ENCODE results near the gene ZCCHC24. TPM values are rescaled to one million over a fixed set of nuclear protein-coding genes. Genes with fewer than 3 reads are reported as not detected.
A peak's percentile ranks its signal among the peaks of the same experiment; 100 is the strongest.

The ZCCHC24 gene
- 10 to 100 TPM; 33.2 to 40.3 (median 37.5) TPM for total RNA-seq (2021; fragmentation: NEBNext Ultra II Directional; extraction: Animal tissue kit (Norgen Biotek cat#: 25700))
- long read RNA-seq, partial matches to known transcripts: 1 of 16 reads
- long read RNA-seq, other reads (novel, unspliced or antisense): 15 of 16 reads

- H3K4me1 Mint-ChIP-seq (ENCODE audit: low read depth): peaks cover 57% of the 10 kb centered on the region
- peak within 1 kb of the TSS; percentile 93 for H3K27ac Mint-ChIP-seq
- H3K27me3 Mint-ChIP-seq (ENCODE audit: insufficient read depth): no peaks in the 10 kb centered on the region; the same call in none of the 2 replicates
Measured at GRCh38 chr10:79445161-79445976, at the start of gene ZCCHC24. TSS of gene ZCCHC24 (minus strand) at chr10:79445624. CDS start at chr10:79445440, 184 bp downstream.

GRCh38 chr10:79493806-79494205 lies 48.4 kb upstream of the ZCCHC24 start:
- Mint-ChIP-seq H3K9me3 (no peaks in the 10 kb centered on the region), H3K4me3 (no peak overlapping the region), H3K27ac (no peak overlapping the region), H3K36me3 (ENCODE audit: low read depth) (no peaks in the 10 kb centered on the region), H3K27me3 (ENCODE audit: insufficient read depth) (peaks cover 13% of the 10 kb centered on the region), H3K4me1 (ENCODE audit: low read depth) (peaks cover 21% of the 10 kb centered on the region)
- TF ChIP-seq CTCF (IDR thresholded peaks at IDR 0.05): no peak
- no peak for DNase-seq

More at GRCh38 chr10:79445161-79445976, at the start of gene ZCCHC24:
- DNase-seq: peak; percentile 99
- Mint-ChIP-seq H3K9me3 (no peaks in the 10 kb centered on the region), H3K4me3 (peak within 1 kb of the TSS; percentile 93), H3K36me3 (ENCODE audit: low read depth) (0 out of 2 replicates have a peak, but pooled peaks cover 6% of the 10 kb centered on the region)
- TF ChIP-seq CTCF (IDR thresholded peaks at IDR 0.05): no peak

GRCh38 chr10:79492839-79493238 lies 47.4 kb upstream of the ZCCHC24 start:
- no peak overlapping the region for H3K27ac Mint-ChIP-seq
- H3K36me3 Mint-ChIP-seq (ENCODE audit: low read depth): no peaks in the 10 kb centered on the region
- TF ChIP-seq CTCF (IDR thresholded peaks at IDR 0.05): no peak
- H3K27me3 Mint-ChIP-seq (ENCODE audit: insufficient read depth): peaks cover 13% of the 10 kb centered on the region
- DNase-seq: no peak
- H3K4me3 Mint-ChIP-seq: no peak overlapping the region
- H3K9me3 Mint-ChIP-seq: no peaks in the 10 kb centered on the region
- peaks cover 31% of the 10 kb centered on the region for H3K4me1 Mint-ChIP-seq (ENCODE audit: low read depth)

- Mint-ChIP-seq H3K4me3 (no peak overlapping the region), H3K4me1 (ENCODE audit: low read depth) (peaks cover 37% of the 10 kb centered on the region), H3K36me3 (ENCODE audit: low read depth) (no peaks in the 10 kb centered on the region), H3K27ac (no peak overlapping the region), H3K9me3 (no peaks in the 10 kb centered on the region), H3K27me3 (ENCODE audit: insufficient read depth) (peaks cover 8% of the 10 kb centered on the region)
- no peak for DNase-seq
- no peak for TF ChIP-seq CTCF (IDR thresholded peaks at IDR 0.05)
Measured at GRCh38 chr10:79492256-79492655, 46.8 kb upstream of the ZCCHC24 start.

- Mint-ChIP-seq H3K4me1 (ENCODE audit: low read depth) (peaks cover 45% of the 10 kb centered on the region), H3K4me3 (no peak overlapping the region), H3K27me3 (ENCODE audit: insufficient read depth) (peaks cover 5% of the 10 kb centered on the region), H3K9me3 (no peaks in the 10 kb centered on the region), H3K27ac (no peak overlapping the region), H3K36me3 (ENCODE audit: low read depth) (no peaks in the 10 kb centered on the region)
- no peak for TF ChIP-seq CTCF (IDR thresholded peaks at IDR 0.05)
- no peak for DNase-seq
Measured at GRCh38 chr10:79491143-79491835, 45.9 kb upstream of the ZCCHC24 start.

All from HFFc6 (cell line).